Measurements from ENCODE around the gene TENM3.
A peak's percentile ranks its signal among the peaks of the same experiment; 100 is the strongest.

The TENM3 gene

GRCh38 chr4:182208526-182209050 is 34.6 kb upstream of the TENM3 start:
- WGBS, 2 experiments (ENCODE audit: insufficient coverage in 2 of 2) = 86 to 95% methylated on average over 2 to 3 of the region's 6 CpGs
- H3K27ac ChIP-seq (ENCODE audit: low read depth, low read length, severe bottlenecking) = peak overlapping the region; percentile 87
- peaks cover 11% of the 10 kb centered on the region for H3K36me3 ChIP-seq (ENCODE audit: control insufficient read depth, insufficient read depth, low read length)
- no peak overlapping the region for H3K4me3 ChIP-seq (ENCODE audit: extremely low read depth, insufficient read depth, low read length, poor library complexity, severe bottlenecking)
- peaks cover 76% of the 10 kb centered on the region for H3K4me1 ChIP-seq (ENCODE audit: control insufficient read depth, insufficient read depth, low read length, poor library complexity, severe bottlenecking)
- no peaks in the 10 kb centered on the region for H3K9me3 ChIP-seq (ENCODE audit: control insufficient read depth, low read length)

DNA sequence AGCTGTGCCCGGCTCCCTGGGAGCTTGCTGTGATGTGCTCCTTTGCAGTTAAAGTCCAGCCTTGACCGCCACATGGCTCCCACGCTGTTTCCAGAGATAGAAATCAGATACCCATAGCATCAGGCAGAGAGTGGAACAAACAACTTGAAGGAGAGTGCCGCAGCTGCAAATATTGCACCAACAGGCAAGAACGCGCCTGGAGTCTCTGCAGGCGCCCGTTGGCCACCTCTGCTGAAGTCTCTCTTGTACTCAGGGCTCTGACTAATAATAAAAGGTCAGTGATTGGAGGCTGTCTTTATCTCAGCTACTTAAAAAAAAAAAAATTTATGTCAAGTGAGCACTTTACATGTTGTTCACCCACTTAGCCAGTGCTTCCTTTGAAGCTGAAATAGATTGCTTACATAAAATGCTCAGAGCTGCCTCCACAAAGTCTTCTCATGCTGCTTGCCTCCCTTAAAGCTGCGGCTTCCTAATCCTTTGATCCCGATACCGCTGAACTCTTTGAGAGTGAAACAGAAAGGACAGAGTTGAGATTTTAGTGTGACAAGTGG is 30.9 kb upstream of the TENM3 start:
- peaks cover 40% of the 10 kb centered on the region for H3K4me1 ChIP-seq (ENCODE audit: control insufficient read depth, insufficient read depth, low read length, poor library complexity, severe bottlenecking)
- H3K4me3 ChIP-seq (ENCODE audit: extremely low read depth, insufficient read depth, low read length, poor library complexity, severe bottlenecking) = no peak overlapping the region
- no peaks in the 10 kb centered on the region for H3K9me3 ChIP-seq (ENCODE audit: control insufficient read depth, low read length)
- 69 to 83% methylated on average over 9 to 11 of the region's 11 CpGs for WGBS, 2 experiments (ENCODE audit: insufficient coverage in 2 of 2)
- H3K27ac ChIP-seq (ENCODE audit: low read depth, low read length, severe bottlenecking) = peak overlapping the region; percentile 71
- H3K36me3 ChIP-seq (ENCODE audit: control insufficient read depth, insufficient read depth, low read length) = peaks cover 18% of the 10 kb centered on the region

DNA sequence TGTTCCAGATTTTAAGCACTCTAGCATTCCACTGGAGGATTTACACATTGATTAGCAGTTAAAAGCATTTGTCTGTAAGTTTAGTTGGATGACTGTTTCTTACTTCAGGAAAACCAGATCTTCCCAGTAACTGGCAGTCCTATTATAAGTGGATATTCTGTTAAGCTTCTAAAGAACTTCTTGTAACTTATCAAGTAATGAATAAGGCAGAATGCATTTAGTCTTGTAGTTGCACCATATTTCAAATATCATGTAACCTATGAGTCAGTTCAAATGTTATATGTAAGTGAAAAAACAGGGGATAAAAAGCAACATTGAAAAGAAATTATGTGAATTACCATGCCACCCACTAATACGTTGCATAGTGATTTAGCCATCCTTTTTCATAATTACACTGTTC is 30.2 kb upstream of the TENM3 start:
- Histone ChIP-seq H3K4me3 (ENCODE audit: extremely low read depth, insufficient read depth, low read length, poor library complexity, severe bottlenecking) (no peak overlapping the region), H3K9me3 (ENCODE audit: control insufficient read depth, low read length) (no peaks in the 10 kb centered on the region), H3K4me1 (ENCODE audit: control insufficient read depth, insufficient read depth, low read length, poor library complexity, severe bottlenecking) (peaks cover 33% of the 10 kb centered on the region), H3K36me3 (ENCODE audit: control insufficient read depth, insufficient read depth, low read length) (peaks cover 22% of the 10 kb centered on the region), H3K27ac (ENCODE audit: low read depth, low read length, severe bottlenecking) (peak overlapping the region; percentile 71)
- no CpG with 5 or more reads among the region's 1 CpG for WGBS, 2 experiments (ENCODE audit: insufficient coverage in 2 of 2)

DNA sequence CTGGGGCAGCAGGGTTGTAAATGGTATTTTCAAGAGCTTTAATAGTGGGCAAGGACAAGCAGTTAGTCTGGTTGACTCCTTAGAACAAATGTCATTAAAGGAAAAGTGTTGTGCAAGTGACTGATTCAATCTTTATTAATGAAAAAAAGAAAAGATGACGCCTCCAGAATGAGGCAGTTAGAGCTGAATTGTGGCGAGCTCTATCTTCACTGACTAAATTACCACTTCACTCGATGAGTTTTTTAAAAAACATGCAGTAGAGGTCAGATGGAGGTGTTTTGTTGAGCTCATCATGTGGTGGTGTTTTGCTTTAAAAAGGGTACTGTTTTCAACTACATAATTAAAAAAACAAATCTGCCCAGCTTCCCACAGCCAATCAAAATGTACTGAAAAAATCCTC is 28.1 kb upstream of the TENM3 start:
- 100% methylated on average over 1 of the region's 3 CpGs; no CpG with 5 or more reads in 1 of the 2 experiments for WGBS, 2 experiments (ENCODE audit: insufficient coverage in 2 of 2)
- Histone ChIP-seq H3K27ac (ENCODE audit: low read depth, low read length, severe bottlenecking) (no peak overlapping the region), H3K36me3 (ENCODE audit: control insufficient read depth, insufficient read depth, low read length) (peaks cover 17% of the 10 kb centered on the region), H3K4me1 (ENCODE audit: control insufficient read depth, insufficient read depth, low read length, poor library complexity, severe bottlenecking) (peaks cover 20% of the 10 kb centered on the region), H3K9me3 (ENCODE audit: control insufficient read depth, low read length) (no peaks in the 10 kb centered on the region), H3K4me3 (ENCODE audit: extremely low read depth, insufficient read depth, low read length, poor library complexity, severe bottlenecking) (no peak overlapping the region)

DNA sequence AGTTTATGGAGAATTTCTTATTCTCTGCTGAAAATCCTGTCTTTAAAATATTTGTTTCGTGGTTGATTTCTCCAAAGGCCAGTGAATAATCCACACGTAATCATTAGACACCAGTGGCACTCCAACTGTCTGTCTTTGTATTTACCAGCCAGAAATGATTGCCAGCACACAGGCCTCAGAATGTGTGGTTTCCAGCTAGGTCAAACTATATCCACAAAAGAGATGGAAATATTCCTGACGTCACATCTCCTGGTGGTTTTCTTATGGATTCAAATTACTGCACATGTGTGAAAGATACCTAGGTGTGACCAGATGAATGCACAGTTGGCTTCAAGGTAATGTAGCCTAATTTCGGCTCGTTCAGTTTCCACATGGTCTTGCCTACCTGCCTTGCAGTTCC is 27.2 kb upstream of the TENM3 start:
- H3K27ac ChIP-seq (ENCODE audit: low read depth, low read length, severe bottlenecking) = no peak overlapping the region

DNA sequence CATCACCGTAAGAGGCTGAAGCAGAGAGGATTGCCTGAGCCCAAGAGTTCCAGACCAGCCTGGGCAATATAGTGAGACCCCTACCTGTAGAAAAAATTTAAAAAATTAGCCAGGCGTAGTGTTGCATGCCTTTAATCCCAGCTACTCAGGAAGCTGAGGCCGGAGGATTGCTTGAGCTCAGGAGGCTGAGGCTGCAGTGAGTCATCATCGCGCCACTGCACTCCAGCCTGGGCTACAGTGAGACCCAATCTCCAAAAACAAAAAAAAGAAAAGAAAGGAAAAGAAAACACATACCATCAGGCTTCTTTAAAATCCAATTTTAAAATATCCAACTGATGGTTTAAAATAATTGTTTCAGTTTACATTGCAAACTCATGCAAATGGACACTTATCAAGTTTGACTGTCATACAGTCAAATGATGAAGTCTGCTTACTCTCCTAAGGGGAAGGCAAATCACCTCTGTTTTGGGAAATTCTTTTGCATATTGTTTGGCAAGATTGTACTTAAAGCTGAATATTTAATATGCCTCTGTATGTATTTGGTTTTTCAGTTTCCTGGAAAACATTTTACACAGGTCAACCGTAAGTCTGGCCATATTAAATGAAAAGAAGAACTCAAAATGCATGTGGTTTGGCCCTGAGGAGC is 23.7 kb upstream of the TENM3 start:
- Histone ChIP-seq H3K27ac (ENCODE audit: low read depth, low read length, severe bottlenecking) (no peak overlapping the region), H3K4me3 (ENCODE audit: extremely low read depth, insufficient read depth, low read length, poor library complexity, severe bottlenecking) (no peak overlapping the region), H3K9me3 (ENCODE audit: control insufficient read depth, low read length) (no peaks in the 10 kb centered on the region), H3K36me3 (ENCODE audit: control insufficient read depth, insufficient read depth, low read length) (peaks cover 13% of the 10 kb centered on the region), H3K4me1 (ENCODE audit: control insufficient read depth, insufficient read depth, low read length, poor library complexity, severe bottlenecking) (peaks cover 13% of the 10 kb centered on the region)
- WGBS, 2 experiments (ENCODE audit: insufficient coverage in 2 of 2) = 81 to 90% methylated on average over 4 to 5 of the region's 6 CpGs

More for the DNA sequence above, 27.2 kb upstream of the TENM3 start:
- peaks cover 13% of the 10 kb centered on the region for H3K36me3 ChIP-seq (ENCODE audit: control insufficient read depth, insufficient read depth, low read length)
- no peak overlapping the region for H3K4me3 ChIP-seq (ENCODE audit: extremely low read depth, insufficient read depth, low read length, poor library complexity, severe bottlenecking)
- H3K4me1 ChIP-seq (ENCODE audit: control insufficient read depth, insufficient read depth, low read length, poor library complexity, severe bottlenecking) = peaks cover 19% of the 10 kb centered on the region
- no peaks in the 10 kb centered on the region for H3K9me3 ChIP-seq (ENCODE audit: control insufficient read depth, low read length)
- WGBS, 2 experiments (ENCODE audit: insufficient coverage in 2 of 2) = 89 to 93% methylated on average over 3 to 5 of the region's 5 CpGs

GRCh38 chr4:182221987-182222386 is 21.2 kb upstream of the TENM3 start:
- H3K4me1 ChIP-seq (ENCODE audit: control insufficient read depth, insufficient read depth, low read length, poor library complexity, severe bottlenecking) = peaks cover 26% of the 10 kb centered on the region
- 93 to 100% methylated on average over 1 to 3 of the region's 5 CpGs for WGBS, 2 experiments (ENCODE audit: insufficient coverage in 2 of 2)
- H3K36me3 ChIP-seq (ENCODE audit: control insufficient read depth, insufficient read depth, low read length) = peaks cover 7% of the 10 kb centered on the region
- H3K4me3 ChIP-seq (ENCODE audit: extremely low read depth, insufficient read depth, low read length, poor library complexity, severe bottlenecking) = no peak overlapping the region
- no peaks in the 10 kb centered on the region for H3K9me3 ChIP-seq (ENCODE audit: control insufficient read depth, low read length)
- no peak overlapping the region for H3K27ac ChIP-seq (ENCODE audit: low read depth, low read length, severe bottlenecking)

DNA sequence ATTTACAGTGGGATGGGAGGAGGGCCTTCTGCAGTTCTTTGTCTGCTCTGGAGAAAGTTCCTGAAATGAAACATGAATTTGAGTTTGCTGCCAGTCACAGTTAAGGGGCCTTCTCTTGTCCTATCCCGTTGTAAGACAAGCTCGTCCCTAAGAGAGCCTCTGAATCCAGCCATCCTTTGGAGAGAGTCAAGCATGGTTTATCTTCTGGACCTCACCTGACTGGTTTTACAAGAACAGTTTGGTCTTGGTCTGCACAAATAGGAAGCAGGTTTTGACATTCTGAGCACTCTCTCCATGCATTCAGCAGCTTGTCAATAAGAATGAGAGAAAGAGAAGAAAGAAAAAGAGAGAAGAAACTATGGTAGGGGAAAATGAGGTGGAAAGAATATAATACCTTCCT is 20.4 kb upstream of the TENM3 start:
- H3K27ac ChIP-seq (ENCODE audit: low read depth, low read length, severe bottlenecking) = no peak overlapping the region
- H3K4me3 ChIP-seq (ENCODE audit: extremely low read depth, insufficient read depth, low read length, poor library complexity, severe bottlenecking) = no peak overlapping the region
- peaks cover 26% of the 10 kb centered on the region for H3K4me1 ChIP-seq (ENCODE audit: control insufficient read depth, insufficient read depth, low read length, poor library complexity, severe bottlenecking)
- H3K9me3 ChIP-seq (ENCODE audit: control insufficient read depth, low read length) = no peaks in the 10 kb centered on the region
- no peaks in the 10 kb centered on the region for H3K36me3 ChIP-seq (ENCODE audit: control insufficient read depth, insufficient read depth, low read length)
- WGBS, 2 experiments (ENCODE audit: insufficient coverage in 2 of 2) = 100% methylated on average over 2 of the region's 2 CpGs

DNA sequence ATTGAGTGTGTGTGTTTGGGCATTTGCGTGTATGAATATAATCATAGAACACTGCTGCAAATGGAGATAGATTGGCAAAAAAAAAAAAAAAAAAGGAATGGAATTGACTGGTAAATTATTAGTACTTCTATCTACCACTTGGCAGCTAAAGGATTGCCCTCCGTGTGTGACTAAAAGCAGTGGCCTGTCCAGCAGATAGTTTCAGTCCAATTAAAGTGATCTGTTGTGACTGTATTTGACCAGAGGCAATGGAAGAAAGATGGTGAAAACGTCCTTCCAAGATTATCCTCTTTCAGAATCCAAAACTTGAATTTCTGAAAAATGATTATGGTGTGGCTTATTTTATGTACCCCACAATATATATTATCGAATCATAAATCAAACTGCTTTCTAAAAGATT is 19.5 kb upstream of the TENM3 start:
- no peak overlapping the region for H3K27ac ChIP-seq (ENCODE audit: low read depth, low read length, severe bottlenecking)

DNA sequence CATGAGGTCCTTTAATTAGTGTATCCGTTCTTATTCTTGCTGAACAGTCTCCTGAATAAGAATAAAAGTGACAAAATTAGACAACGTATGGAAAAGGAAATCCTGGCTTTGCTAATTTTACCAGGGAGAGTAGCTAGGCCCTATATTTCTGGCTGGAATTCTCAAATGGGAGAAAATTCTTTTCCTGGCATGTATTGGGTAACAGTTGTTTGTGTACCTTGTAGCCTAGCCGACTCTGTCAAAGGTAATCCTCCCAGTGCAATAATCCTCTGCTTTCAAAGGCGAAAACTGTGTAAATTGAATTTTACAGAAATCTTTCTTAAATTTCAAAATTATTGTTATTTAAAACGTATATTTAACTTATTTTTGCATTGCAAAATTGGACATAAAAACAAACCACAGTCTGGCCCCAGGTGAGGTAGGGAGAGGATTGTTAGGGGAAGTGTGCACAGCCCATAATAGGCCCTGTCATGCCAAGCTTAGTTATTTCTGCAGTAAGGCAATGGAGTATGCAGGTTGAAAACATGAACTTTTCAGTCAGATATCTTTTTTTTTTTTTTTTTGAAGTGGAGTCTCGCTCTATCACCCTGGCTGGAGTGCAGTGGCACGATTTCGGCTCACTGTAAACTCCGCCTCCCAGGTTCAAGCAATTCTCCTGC is 18.9 kb upstream of the TENM3 start:
- 93 to 98% methylated on average over 5 to 6 of the region's 9 CpGs for WGBS, 2 experiments (ENCODE audit: insufficient coverage in 2 of 2)
- no peaks in the 10 kb centered on the region for H3K9me3 ChIP-seq (ENCODE audit: control insufficient read depth, low read length)
- H3K4me3 ChIP-seq (ENCODE audit: extremely low read depth, insufficient read depth, low read length, poor library complexity, severe bottlenecking) = no peak overlapping the region
- peaks cover 3% of the 10 kb centered on the region for H3K36me3 ChIP-seq (ENCODE audit: control insufficient read depth, insufficient read depth, low read length)
- H3K4me1 ChIP-seq (ENCODE audit: control insufficient read depth, insufficient read depth, low read length, poor library complexity, severe bottlenecking) = peaks cover 33% of the 10 kb centered on the region
- H3K27ac ChIP-seq (ENCODE audit: low read depth, low read length, severe bottlenecking) = no peak overlapping the region

More for the DNA sequence above, 19.5 kb upstream of the TENM3 start:
- H3K36me3 ChIP-seq (ENCODE audit: control insufficient read depth, insufficient read depth, low read length) = peaks cover under 1% of the 10 kb centered on the region
- no peaks in the 10 kb centered on the region for H3K9me3 ChIP-seq (ENCODE audit: control insufficient read depth, low read length)
- WGBS, 2 experiments (ENCODE audit: insufficient coverage in 2 of 2) = 100% methylated on average over 1 of the region's 4 CpGs; no CpG with 5 or more reads in 1 of the 2 experiments
- H3K4me1 ChIP-seq (ENCODE audit: control insufficient read depth, insufficient read depth, low read length, poor library complexity, severe bottlenecking) = peaks cover 31% of the 10 kb centered on the region
- H3K4me3 ChIP-seq (ENCODE audit: extremely low read depth, insufficient read depth, low read length, poor library complexity, severe bottlenecking) = no peak overlapping the region

All from mesodermal cell (in vitro differentiated cells).